Measurements from ENCODE around the gene IFI44.

GRCh38 chr1:78668427-78668826 is 18.8 kb downstream of the IFI44 start:
- TF ChIP-seq, protein P1, sequence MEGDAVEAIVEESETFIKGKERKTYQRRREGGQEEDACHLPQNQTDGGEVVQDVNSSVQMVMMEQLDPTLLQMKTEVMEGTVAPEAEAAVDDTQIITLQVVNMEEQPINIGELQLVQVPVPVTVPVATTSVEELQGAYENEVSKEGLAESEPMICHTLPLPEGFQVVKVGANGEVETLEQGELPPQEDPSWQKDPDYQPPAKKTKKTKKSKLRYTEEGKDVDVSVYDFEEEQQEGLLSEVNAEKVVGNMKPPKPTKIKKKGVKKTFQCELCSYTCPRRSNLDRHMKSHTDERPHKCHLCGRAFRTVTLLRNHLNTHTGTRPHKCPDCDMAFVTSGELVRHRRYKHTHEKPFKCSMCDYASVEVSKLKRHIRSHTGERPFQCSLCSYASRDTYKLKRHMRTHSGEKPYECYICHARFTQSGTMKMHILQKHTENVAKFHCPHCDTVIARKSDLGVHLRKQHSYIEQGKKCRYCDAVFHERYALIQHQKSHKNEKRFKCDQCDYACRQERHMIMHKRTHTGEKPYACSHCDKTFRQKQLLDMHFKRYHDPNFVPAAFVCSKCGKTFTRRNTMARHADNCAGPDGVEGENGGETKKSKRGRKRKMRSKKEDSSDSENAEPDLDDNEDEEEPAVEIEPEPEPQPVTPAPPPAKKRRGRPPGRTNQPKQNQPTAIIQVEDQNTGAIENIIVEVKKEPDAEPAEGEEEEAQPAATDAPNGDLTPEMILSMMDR (conservative IDR thresholded peaks at IDR 0.05; ENCODE audit: low read length), result no peak
- TF ChIP-seq EZH2phosphoT487 (IDR thresholded peaks at IDR 0.05; ENCODE audit: borderline replicate concordance, low read depth, low read length), result no peak

Data from OCI-LY7 (cell line).